Activated gamma-delta T cell treated with Interleukin-2 at 50 U/mL for 16 hours (primary cell): Measurements from ENCODE around the gene COX8A.

Source experiments
- DNase-seq: peaks from one replicate; pipeline ENCODE4 v3.0.0-alpha.2; 2020

The COX8A gene

GRCh38 chr11:64023712-64024710, 49.6 kb downstream of the COX8A start:
- no peak for DNase-seq

DNA sequence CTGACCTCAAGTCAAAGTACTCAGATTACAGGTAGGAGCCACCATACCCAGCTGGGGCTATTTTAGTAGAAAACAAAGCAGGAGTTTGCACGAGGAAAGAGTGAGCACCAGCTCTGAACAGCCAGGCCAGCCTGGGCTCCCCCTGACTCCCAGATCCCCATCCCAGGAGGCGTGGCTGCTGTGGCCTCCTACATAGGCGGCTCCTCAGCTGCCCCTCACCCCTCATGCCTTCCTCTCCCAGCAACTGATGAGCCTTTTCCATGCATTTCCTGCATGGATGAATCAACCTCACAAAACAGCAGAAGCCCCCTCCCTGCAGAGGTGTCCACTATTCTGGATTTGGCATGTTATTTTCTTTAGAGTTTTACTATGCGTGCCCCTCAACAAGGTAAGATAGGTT, 50.8 kb downstream of the COX8A start:
- DNase-seq = no peak
